Measurements from ENCODE around the gene GATA3. TPM values are rescaled to one million over a fixed set of nuclear protein-coding genes. Genes with fewer than 3 reads are reported as not detected.
A peak's percentile ranks its signal among the peaks of the same experiment; 100 is the strongest.

The GATA3 gene
- total RNA-seq, 2 experiments from 2014 or later, result 46.3 to 47.4 TPM

- Mint-ChIP-seq H3K9me3 (no peaks in the 10 kb centered on the region), H3K36me3 (peaks cover 3% of the 10 kb centered on the region), H3K27ac (no peak overlapping the region), H3K4me3 (peak overlapping the region; percentile 52), H3K27me3 (peaks cover 50% of the 10 kb centered on the region), H3K4me1 (ENCODE audit: low read depth) (peaks cover 24% of the 10 kb centered on the region)
- CTCF ChIA-PET, result interaction anchor here (1.2 kb wide), 1 partner anchor 19 kb away, joined by 3 read pairs; no protein-coding TSS in a partner anchor
- DNase-seq, result peak; percentile 12
- POLR2A ChIA-PET, result interaction anchor here (1.1 kb wide), 1 partner anchor 12 kb away, joined by 4 read pairs; no protein-coding TSS in a partner anchor
- intact Hi-C loops (cut with micrococcal nuclease), result no loop called here
Observed at GRCh38 chr10:8033812-8034465, 20.5 kb upstream of the GATA3 start.

GRCh38 chr10:8034466-8035005 is 20.0 kb upstream of the GATA3 start:
- DNase-seq, result peak; percentile 31

GRCh38 chr10:8035006-8035640 is 19.4 kb upstream of the GATA3 start:
- Mint-ChIP-seq H3K27ac (peak overlapping the region; percentile 44), H3K36me3 (peaks cover 3% of the 10 kb centered on the region), H3K27me3 (peaks cover 61% of the 10 kb centered on the region), H3K4me1 (ENCODE audit: low read depth) (peaks cover 29% of the 10 kb centered on the region), H3K9me3 (no peaks in the 10 kb centered on the region), H3K4me3 (peak overlapping the region; percentile 56)
- ChIA-PET CTCF (no interaction called here), POLR2A (no interaction called here)
- intact Hi-C loops (cut with micrococcal nuclease), result no loop called here
- DNase-seq, result no peak

More at GRCh38 chr10:8034466-8035005, 20.0 kb upstream of the GATA3 start:
- Mint-ChIP-seq H3K36me3 (peaks cover 3% of the 10 kb centered on the region), H3K27ac (no peak overlapping the region), H3K27me3 (peaks cover 56% of the 10 kb centered on the region), H3K4me1 (ENCODE audit: low read depth) (peaks cover 27% of the 10 kb centered on the region), H3K4me3 (peak overlapping the region; percentile 56), H3K9me3 (no peaks in the 10 kb centered on the region)
- intact Hi-C loops (cut with micrococcal nuclease), result no loop called here
- CTCF ChIA-PET, result interaction anchor here (1.2 kb wide), 1 partner anchor 18 kb away, joined by 3 read pairs; no protein-coding TSS in a partner anchor
- POLR2A ChIA-PET, result interaction anchor here (1.1 kb wide), 1 partner anchor 11 kb away, joined by 4 read pairs; no protein-coding TSS in a partner anchor

GRCh38 chr10:8035641-8036470 is 18.6 kb upstream of the GATA3 start:
- Mint-ChIP-seq H3K27me3 (peaks cover 67% of the 10 kb centered on the region), H3K27ac (peak overlapping the region; percentile 44), H3K36me3 (peaks cover 3% of the 10 kb centered on the region), H3K9me3 (no peaks in the 10 kb centered on the region), H3K4me1 (ENCODE audit: low read depth) (peaks cover 29% of the 10 kb centered on the region), H3K4me3 (peak overlapping the region; percentile 56)
- ChIA-PET POLR2A (no interaction called here), CTCF (no interaction called here)
- DNase-seq, result no peak
- intact Hi-C loops (cut with micrococcal nuclease), result loop anchor here (2.0 kb wide), 1 partner anchor 15 kb away; no protein-coding TSS in a partner anchor

- intact Hi-C loops (cut with micrococcal nuclease), result loop anchor here (2.0 kb wide), 1 partner anchor 14 kb away; no protein-coding TSS in a partner anchor
- H3K4me1 Mint-ChIP-seq (ENCODE audit: low read depth), result peaks cover 33% of the 10 kb centered on the region
- no peak for DNase-seq
- no peaks in the 10 kb centered on the region for H3K9me3 Mint-ChIP-seq
- H3K27ac Mint-ChIP-seq, result no peak overlapping the region
- POLR2A ChIA-PET, result no interaction called here
- H3K27me3 Mint-ChIP-seq, result peaks cover 71% of the 10 kb centered on the region
- no peak overlapping the region for H3K4me3 Mint-ChIP-seq
- CTCF ChIA-PET, result no interaction called here
- peaks cover 3% of the 10 kb centered on the region for H3K36me3 Mint-ChIP-seq
Observed at GRCh38 chr10:8036506-8037198, 17.8 kb upstream of the GATA3 start.

GRCh38 chr10:8037199-8037801 is 17.2 kb upstream of the GATA3 start:
- CTCF ChIA-PET, result no interaction called here
- peak; percentile 10 for DNase-seq
- POLR2A ChIA-PET, result no interaction called here

GRCh38 chr10:8037941-8038894 is 16.3 kb upstream of the GATA3 start:
- Mint-ChIP-seq H3K27me3 (peaks cover 75% of the 10 kb centered on the region), H3K9me3 (no peaks in the 10 kb centered on the region), H3K27ac (peak overlapping the region; percentile 9), H3K36me3 (peaks cover 3% of the 10 kb centered on the region), H3K4me1 (ENCODE audit: low read depth) (peaks cover 49% of the 10 kb centered on the region), H3K4me3 (peak overlapping the region; percentile 18)
- ChIA-PET CTCF (interaction anchor here (0.6 kb wide), 1 partner anchor 113 kb away, joined by 3 read pairs; no protein-coding TSS in a partner anchor), POLR2A (no interaction called here)
- peak; percentile 22 for DNase-seq
- intact Hi-C loops (cut with micrococcal nuclease), result loop anchor here (2.0 kb wide), 1 partner anchor 13 kb away; no protein-coding TSS in a partner anchor

More at GRCh38 chr10:8037199-8037801, 17.2 kb upstream of the GATA3 start:
- peaks cover 40% of the 10 kb centered on the region for H3K4me1 Mint-ChIP-seq (ENCODE audit: low read depth)
- intact Hi-C loops (cut with micrococcal nuclease), result loop anchor here (2.0 kb wide), 1 partner anchor 14 kb away; no protein-coding TSS in a partner anchor
- peaks cover 73% of the 10 kb centered on the region for H3K27me3 Mint-ChIP-seq
- peaks cover 3% of the 10 kb centered on the region for H3K36me3 Mint-ChIP-seq
- no peaks in the 10 kb centered on the region for H3K9me3 Mint-ChIP-seq
- H3K4me3 Mint-ChIP-seq, result no peak overlapping the region
- no peak overlapping the region for H3K27ac Mint-ChIP-seq

GRCh38 chr10:8039321-8039881 is 15.1 kb upstream of the GATA3 start:
- CTCF ChIA-PET, result interaction anchor here (0.5 kb wide), 1 partner anchor 468 kb away, joined by 3 read pairs; no protein-coding TSS in a partner anchor
- POLR2A ChIA-PET, result no interaction called here
- H3K4me3 Mint-ChIP-seq, result no peak overlapping the region
- intact Hi-C loops (cut with micrococcal nuclease), result no loop called here
- H3K9me3 Mint-ChIP-seq, result no peaks in the 10 kb centered on the region
- H3K27me3 Mint-ChIP-seq, result peaks cover 77% of the 10 kb centered on the region
- no peak overlapping the region for H3K27ac Mint-ChIP-seq
- H3K36me3 Mint-ChIP-seq, result peaks cover 3% of the 10 kb centered on the region
- H3K4me1 Mint-ChIP-seq (ENCODE audit: low read depth), result peaks cover 58% of the 10 kb centered on the region
- DNase-seq, result peak; percentile 14

GRCh38 chr10:8040651-8041050 is 13.8 kb upstream of the GATA3 start:
- Mint-ChIP-seq H3K36me3 (no peaks in the 10 kb centered on the region), H3K27ac (peak overlapping the region; percentile 13), H3K9me3 (no peaks in the 10 kb centered on the region), H3K4me1 (ENCODE audit: low read depth) (peaks cover 62% of the 10 kb centered on the region), H3K27me3 (peaks cover 80% of the 10 kb centered on the region), H3K4me3 (no peak overlapping the region)
- intact Hi-C loops (cut with micrococcal nuclease), result loop anchor here (5.0 to 10.0 kb wide), 2 partner anchors 513 to 1986 kb away; no protein-coding TSS in a partner anchor
- DNase-seq, result no peak
- CTCF ChIA-PET, result no interaction called here
- POLR2A ChIA-PET, result no interaction called here

Data from activated CD4-positive, alpha-beta memory T cell treated with anti-CD3 and anti-CD28 coated beads for 36 hours (primary cell).